Prostate gland (tissue), 2 donors: ENCODE data around the gene TGFBR3.

Experiments
- CTCF ChIP-seq, 4 experiments: fragments of 200-600 bp in 2 of 4; fragments of 450-650 bp in 2 of 4; sonication (generic) in 2 of 4; IDR thresholded peaks; 1 replicate in 3 of 4; 2 replicates in 1 of 4; pipeline ENCODE4 v1.5.1; 2016 to 2019; ENCODE audit warnings: antibody characterized with exemption in 4 of 4, mild to moderate bottlenecking in 2 of 4, moderate library complexity in 2 of 4
- POLR2A ChIP-seq: fragments of 450-650 bp; IDR thresholded peaks from one replicate; pipeline ENCODE4 v1.6.1; 2016; ENCODE audit warnings: antibody characterized with exemption, mild to moderate bottlenecking
- POLR2AphosphoS5 ChIP-seq: sonication (generic); formaldehyde crosslinking; IDR thresholded peaks from one replicate; pipeline ENCODE4 v1.6.1; 2017; ENCODE audit warnings: antibody characterized with exemption

GRCh38 chr1:91891969-91892368 lies 6.0 kb upstream of the TGFBR3 start:
- TF ChIP-seq POLR2A (no peak), CTCF (IDR thresholded peaks at IDR 0.05) (no peak), POLR2AphosphoS5 (no peak)
